Measurements from ENCODE around the gene CWC27.

The CWC27 gene

DNA sequence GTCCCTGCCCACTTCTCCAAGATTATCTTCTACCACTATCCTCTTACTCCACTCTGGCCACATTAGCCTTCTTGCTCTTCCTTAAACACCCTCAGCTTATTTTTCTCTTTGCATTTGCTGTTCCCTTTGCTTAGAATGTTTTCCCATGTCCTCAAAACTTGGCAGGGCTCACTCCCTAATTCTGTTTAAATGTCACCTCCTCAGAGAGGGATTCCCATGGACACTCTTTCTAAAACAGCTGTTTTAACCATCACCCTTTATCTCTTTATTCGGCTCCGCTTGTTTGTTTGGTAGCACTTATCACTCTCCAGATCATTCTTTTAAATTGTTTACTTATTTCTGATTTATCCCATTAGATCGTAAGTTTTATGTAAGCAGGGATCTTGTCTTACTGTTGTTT, 278.5 kb downstream of the CWC27 start:
- DNase-seq: no peak

DNA sequence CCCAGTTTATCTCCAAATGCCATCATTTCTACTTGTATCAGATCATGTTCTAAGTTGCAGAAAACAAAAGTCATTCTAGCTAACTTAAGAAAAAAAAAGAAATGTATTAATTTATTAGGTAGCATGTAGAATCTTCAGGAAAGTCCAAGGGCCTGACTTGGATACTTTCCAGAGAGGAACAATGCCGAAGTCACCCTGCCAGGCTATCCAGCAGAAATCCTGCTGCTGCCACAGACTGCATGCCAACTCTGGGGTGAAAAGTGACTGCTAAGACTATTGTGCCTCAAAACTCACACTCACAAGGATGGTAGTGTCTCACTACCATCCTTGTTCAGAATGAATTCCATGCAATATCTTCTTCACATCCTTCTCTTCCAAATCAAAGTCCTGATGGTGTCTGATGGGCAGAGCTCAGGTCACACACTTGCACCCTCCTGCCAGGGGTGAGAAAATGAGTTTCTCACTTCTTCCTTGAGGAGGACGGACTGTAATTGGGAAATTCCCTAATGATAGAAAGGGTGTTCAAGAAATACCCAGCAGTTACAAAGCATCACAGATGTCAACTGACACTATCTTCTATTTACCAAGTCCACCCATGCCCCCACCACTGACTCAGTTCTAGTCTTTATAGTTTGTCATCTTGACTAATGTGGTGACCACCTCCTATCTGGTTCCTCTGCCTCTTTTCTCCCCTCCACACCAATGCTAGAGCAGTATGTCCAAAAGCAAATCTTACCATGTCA, 279.4 kb downstream of the CWC27 start:
- DNase-seq: no peak

DNA sequence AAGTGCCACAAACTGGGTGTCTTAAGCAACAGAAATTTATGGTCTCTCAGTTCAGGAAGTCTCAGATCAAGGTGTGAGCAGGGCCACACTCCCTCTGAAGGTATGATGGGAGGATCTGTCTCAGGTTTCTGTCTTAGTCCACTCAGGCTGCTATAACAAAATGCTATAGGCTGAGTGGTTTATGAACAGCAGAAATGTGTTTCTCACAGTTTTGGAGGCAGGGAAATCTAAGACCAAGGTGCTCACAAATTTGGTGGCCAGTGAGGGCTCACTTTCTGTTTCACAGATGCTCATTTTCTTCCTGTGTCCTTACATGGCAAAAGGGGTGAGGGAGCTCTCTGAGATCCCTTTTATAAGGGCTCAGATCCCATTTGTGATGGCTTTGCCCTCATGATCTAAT, 281.4 kb downstream of the CWC27 start:
- no peak for DNase-seq

DNA sequence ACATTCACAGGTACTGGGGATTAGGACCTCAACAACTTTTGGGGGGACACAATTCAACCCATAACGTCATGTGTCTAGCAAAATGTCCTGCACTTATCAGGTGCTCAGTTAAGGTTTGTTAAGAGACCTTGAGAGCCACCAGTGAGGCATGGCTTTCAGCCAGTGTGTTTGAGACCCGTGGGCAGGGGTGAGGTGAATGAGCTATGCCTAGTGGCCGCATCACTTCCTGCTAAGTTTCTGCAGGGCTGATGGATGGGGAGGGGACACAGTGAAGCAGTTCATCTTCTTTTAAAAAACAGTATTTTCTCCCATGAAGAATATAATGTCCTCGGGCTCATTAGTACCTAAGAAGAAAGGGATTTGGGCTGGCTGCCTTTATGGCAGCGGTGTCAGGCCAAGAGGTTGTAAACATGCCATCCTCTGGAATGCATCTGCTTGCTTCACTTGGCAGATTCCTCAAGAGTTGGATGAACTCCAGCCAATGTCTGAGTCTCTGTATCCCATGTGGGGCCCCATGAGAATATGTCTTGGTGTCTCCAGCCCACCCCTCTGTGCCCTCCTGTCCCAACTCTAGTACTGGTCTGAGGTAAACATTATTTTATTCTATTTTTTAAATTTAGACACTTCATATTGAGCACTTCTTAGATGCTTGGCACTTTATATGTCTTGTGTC, 282.2 kb downstream of the CWC27 start:
- no peak for DNase-seq

DNA sequence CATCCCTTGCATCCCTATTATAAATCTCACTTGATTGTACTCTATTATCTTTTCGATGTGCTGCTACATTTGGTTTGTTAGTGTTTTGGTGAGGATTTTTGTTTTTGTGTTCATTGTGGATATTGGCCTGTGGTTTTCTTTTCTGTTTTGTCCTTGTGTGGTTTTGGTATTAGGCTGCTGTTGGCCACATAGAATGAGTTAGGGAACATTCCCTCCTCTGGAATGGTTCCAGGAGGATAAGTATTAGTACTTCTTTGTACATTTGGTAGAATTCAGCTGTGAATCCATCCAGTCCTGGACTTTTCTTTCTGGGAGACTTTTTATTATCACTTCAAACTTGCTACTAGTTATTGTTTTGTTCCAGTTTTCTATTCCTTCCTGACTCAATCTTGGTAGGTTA, 287.2 kb downstream of the CWC27 start:
- DNase-seq: no peak

DNA sequence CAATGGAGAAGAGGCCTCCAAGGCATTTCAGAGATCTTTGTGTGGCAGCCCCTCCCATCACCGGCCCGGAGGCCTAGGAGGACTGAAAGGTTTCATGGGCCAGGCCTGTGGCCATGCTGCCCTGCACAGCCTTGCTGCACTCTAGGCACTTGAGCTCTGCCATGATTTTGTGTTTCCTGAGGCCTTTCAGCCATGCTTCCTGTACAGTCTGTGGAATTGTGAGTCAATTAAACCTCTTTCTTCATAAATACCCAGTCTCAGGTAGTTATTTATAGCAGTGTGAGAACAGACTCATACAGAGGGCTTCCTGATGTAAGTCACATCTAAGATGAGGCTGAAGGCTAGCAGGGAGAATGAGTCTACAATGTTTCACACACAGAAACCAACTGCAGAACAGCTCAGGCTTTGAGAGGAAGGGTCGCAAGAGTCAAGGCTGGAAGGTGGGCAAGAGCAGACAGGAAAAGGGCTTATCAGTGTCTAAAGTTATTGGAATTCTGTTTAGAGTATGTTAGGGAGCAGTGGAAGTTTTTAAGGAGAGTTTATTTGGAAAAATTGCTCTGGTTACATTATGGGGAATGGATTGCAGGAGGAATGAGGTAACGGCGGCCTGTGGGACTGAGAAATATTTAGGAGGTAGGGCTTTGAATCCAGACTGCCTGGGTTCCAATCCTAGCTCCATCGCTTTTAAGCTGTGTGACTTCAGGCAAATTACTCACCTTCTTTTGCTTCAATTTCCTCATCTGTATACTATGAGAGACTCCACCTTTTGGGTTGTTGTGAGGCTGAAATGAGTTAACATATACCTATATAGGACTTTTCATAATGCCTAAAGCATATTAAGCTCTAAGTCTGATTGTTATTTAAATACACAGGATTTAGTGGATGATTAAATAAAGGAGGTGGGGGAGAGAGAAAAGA, 291.2 kb downstream of the CWC27 start:
- no peak for DNase-seq

DNA sequence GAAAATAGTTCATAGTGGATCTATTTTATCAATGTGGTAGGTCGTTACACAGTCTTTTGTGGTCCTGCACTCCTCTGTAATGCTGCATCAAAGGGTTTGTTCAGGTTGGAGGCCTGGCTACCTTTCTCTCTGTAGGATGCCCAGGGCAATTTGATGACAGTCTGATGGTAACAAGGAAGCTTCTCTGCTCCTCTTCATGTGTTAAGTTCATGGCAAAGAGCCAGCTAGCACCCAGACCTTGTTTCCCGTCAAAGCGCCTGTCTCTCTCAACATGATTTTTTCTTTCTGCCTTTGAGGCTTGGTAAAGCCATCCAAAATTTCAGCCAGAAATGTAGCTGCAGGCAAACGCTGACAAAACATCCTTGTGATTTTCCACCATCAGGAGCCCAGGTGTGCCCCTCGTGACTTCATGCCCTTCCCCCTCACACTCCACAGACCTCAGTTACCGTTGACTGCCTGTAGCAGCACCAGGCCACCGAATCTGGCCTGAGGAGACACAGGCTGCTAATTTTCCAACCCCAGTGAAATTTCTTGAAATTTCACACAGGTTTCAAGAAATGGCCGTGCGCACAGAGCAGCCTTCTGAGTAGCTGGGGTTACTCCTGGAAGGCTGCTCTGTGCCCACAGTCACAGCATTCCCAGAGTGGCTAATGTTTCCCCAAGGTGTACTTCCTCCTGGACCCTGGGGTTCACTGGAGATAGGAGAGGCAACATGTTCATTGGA, 292.7 kb downstream of the CWC27 start:
- DNase-seq: no peak

DNA sequence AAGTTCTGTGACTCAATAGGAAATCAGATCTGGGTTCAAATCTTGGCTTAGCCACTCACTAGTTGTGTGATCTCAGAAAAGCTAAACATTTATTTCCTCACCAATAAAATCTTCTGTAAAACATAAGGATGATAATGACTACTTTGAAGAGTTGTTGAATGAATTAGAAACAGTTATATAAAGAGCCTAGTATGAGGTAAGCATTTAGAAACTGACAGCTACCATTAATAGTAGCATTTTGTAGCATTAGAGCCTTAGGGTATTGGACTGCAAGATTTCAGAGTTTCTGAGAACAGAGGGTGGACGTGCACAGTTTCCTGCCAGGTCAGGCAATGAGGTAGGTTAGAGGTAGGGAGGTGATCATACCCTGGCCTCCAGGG, 293.2 kb downstream of the CWC27 start:
- no peak for DNase-seq

DNA sequence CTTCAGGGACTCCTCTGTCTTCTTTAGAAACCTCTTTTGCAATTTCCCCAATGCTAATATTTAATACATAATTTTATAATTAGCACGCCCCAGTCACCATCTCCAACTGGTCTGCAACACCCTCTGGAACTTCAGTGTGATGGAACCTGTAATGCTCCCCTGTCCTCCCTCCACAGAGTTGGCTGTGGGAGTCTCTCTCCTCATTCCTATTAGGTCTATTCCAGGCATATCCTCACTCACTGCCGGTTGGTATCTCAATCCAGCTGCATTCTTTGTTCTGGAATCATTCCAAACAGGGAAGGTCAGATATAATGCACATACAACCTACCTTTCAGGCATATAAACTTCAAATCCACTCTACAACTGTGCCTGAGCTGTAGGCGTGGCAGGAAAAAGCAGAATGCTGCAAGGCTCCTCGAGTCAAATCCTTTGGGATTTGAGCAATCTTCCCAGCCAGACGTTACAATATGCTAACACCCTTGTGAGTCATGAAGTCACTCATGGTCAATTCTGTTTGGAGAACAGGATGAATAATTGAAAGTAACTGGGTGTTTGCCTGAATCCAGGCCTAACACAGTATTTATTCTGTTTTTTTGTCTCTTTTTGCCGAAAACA, 293.8 kb downstream of the CWC27 start:
- DNase-seq: no peak

DNA sequence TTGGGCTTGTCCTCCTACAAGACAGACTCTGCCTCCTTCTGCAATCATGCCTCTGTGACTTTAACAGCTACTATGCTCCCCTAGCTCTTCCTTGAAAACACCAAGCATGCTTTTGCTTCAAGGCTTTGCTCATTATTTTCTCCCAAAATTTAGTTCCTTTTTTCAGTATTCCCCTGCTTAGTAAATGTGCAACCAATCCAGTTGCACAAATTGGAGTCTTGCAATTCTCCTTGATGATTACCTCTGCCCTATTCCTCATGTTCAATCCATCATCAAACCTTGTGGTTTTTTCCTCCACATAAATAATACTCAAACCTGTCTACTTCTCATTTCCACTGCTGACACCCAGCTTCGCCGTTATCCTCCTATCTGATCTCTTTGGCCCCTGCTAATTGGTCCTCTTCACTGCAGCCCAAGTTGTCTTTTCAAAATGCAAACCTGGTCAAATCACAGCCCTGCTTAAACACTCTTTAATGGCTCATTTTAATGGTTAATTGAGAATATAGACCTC, 296.3 kb downstream of the CWC27 start:
- no peak for DNase-seq

DNA sequence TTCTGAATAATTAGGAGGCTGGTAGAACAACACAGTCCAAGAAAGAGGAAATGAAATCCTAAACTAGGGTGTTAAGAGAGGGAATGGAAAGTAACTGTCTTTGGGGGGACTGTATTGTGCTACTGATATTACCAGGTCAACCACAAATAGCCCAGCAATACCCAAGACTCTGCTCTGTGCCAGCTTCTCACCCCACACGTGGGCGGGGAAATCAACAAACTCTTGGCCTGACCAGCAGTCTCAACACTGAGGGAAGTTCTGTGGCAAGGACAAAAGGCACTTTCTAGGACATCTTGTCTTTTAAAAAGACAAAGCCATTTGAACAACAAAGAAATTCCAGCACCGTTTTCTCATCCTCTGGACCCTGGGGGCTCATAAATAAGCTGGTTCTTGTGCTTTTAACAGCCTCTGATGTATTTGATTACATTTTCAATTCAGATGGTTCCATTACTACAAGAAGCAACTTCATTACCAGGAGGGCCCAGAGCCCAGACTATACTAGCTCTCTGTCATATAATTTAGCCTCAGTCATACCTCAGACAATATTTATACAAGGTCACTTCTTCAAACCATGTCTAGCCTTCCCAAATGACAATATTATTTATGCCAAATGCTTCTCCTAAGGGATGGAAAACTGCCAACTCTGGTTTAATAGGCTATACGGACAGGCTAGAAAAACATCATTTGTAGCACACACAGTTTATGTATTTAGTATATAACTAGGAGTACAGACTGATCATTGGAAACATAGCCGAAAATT, 297.8 kb downstream of the CWC27 start:
- no peak for DNase-seq

DNA sequence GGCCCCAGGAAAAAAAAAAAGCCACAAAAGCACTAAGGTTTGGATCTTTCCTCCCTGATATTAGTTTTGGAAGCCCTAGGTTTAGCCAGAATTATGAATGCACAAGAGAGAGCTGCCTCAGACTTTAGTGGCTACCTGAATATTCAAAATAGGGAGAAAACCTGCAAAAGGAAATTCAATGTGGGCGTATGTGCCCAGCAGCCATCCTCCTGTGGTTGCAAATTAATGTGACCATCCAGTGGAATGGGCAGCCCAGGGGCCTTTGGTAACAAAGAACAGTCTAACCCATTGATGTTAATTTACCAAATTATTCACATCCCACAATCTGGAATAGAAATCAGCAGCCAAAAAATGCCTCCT, 298.4 kb downstream of the CWC27 start:
- DNase-seq: no peak

Measured in CD4-positive, alpha-beta T cell treated with Interleukin-1 beta for 1 hour (primary cell).